ENCODE data around the gene FHL3. TPM values are rescaled to one million over a fixed set of nuclear protein-coding genes. Genes with fewer than 3 reads are reported as not detected.

The FHL3 gene
- total and polyA plus RNA-seq, 2 donors (not counting 1 experiment from before 2014, with no cell fraction given) = 0.15 to 2.2 TPM

DNA sequence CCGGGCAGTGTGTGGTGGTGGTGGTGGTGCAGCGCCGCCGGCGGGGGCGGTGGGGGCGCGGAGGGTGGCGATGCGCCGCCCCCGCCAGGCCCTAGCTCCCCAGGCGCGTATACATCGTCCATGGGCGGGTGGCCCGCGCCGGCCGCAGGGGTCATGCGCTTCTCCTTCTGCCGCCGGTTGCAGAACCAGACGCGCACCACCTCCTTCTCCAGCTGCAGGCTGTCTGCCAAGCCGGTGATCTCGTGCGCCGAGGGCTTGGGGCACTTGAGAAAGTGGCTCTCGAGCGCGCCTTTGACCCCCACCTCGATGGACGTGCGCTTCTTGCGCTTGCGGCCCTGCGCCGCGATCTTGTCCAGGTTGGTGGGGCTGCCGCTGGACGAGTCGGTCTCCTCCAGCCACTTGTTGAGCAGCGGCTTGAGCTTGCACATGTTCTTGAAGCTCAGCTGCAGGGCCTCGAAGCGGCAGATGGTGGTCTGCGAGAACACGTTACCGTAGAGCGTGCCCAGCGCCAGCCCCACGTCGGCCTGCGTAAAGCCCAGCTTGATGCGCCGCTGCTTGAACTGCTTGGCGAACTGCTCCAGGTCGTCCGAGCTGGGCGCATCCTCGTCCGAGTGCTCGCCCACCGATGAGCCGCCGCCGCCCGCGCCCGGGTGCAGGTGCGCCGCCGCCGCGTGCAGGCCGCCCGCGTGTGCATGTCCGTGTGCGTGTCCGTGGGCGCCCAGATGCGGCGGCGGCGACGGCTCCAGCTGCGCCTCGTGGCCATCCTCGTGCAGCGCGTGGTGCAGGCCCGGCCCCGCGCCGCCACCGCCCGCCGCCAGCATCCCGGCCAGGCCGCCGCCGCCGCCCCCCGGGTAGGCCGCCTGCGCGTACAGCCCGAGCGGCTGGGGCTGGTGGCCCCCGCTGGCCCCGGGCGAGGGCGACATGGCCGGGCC, 40.4 kb upstream of the FHL3 start:
- ChIA-PET CTCF (interaction anchor here (0.9 to 1.1 kb wide), 2 partner anchors 16 to 57 kb away, joined by 3 read pairs; no protein-coding TSS in a partner anchor), POLR2A (no interaction called here)
- TF ChIP-seq, protein P1, sequence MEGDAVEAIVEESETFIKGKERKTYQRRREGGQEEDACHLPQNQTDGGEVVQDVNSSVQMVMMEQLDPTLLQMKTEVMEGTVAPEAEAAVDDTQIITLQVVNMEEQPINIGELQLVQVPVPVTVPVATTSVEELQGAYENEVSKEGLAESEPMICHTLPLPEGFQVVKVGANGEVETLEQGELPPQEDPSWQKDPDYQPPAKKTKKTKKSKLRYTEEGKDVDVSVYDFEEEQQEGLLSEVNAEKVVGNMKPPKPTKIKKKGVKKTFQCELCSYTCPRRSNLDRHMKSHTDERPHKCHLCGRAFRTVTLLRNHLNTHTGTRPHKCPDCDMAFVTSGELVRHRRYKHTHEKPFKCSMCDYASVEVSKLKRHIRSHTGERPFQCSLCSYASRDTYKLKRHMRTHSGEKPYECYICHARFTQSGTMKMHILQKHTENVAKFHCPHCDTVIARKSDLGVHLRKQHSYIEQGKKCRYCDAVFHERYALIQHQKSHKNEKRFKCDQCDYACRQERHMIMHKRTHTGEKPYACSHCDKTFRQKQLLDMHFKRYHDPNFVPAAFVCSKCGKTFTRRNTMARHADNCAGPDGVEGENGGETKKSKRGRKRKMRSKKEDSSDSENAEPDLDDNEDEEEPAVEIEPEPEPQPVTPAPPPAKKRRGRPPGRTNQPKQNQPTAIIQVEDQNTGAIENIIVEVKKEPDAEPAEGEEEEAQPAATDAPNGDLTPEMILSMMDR (IDR thresholded peaks at IDR 0.05) = no peak
- peak; percentile 89 for TF ChIP-seq EZH2 (IDR thresholded peaks at IDR 0.05; ENCODE audit: borderline replicate concordance, insufficient read depth, low read depth, low read length, poor library complexity, severe bottlenecking)
- Histone ChIP-seq H3K4me3 (ENCODE audit: control extremely low read depth in 1 of 5, extremely low read depth in 1 of 5, insufficient read depth in 1 of 5, low read depth in 2 of 5, low read length in 4 of 5) (peak overlapping the region in 4 of 5 experiments; percentile 3 to 68 (median 10)), H3K27ac (ENCODE audit: low read length in 2 of 2) (no peak overlapping the region), H3K4me1 (ENCODE audit: control insufficient read depth in 2 of 2, insufficient read depth in 2 of 2, low read length in 2 of 2) (peaks cover 23 to 24% of the 10 kb centered on the region in 2 donors), H3K79me2 (ENCODE audit: control insufficient read depth, insufficient read depth, low read length) (no peaks in the 10 kb centered on the region), H3K27me3 (replicated peaks in 1 of 4; ENCODE audit: control extremely low read depth in 1 of 4, control insufficient read depth in 3 of 4, insufficient read depth in 4 of 4, low read length in 3 of 4) (peaks cover 0 to 57% (median 42%) of the 10 kb centered on the region in 4 experiments), H3K36me3 (replicated peaks in 1 of 2; ENCODE audit: control extremely low read depth in 1 of 2, control insufficient read depth in 1 of 2, extremely low read depth in 1 of 2, insufficient read depth in 2 of 2, low read length in 1 of 2) (no peaks in the 10 kb centered on the region), H3K9me3 (ENCODE audit: control extremely low read depth in 1 of 3, control insufficient read depth in 2 of 3, insufficient read depth in 1 of 3, low read length in 2 of 3) (peaks cover 0 to 21% (median 0%) of the 10 kb centered on the region in 3 donors), H4K20me1 (ENCODE audit: control insufficient read depth, insufficient read depth, low read length, poor library complexity, severe bottlenecking) (no peaks in the 10 kb centered on the region), H3K4me2 (replicated peaks; ENCODE audit: low read depth, low read length, poor library complexity, severe bottlenecking) (peak overlapping the region; percentile 97), H3K9ac (ENCODE audit: low read length) (peak overlapping the region; percentile 49), H2AFZ (ENCODE audit: insufficient read depth, low read depth, low read length, poor library complexity, severe bottlenecking) (peak overlapping the region; percentile 40)
- intact Hi-C loops (cut with micrococcal nuclease) = loop anchor here (2.0 to 5.0 kb wide), 4 partner anchors 33 to 1447 kb away; partner anchors contain the start of genes BMP8A and UTP11
- Mint-ChIP-seq H3K27ac (no peak overlapping the region), H3K27me3 (peaks cover 37% of the 10 kb centered on the region), H3K4me3 (peak overlapping the region; percentile 74), H3K9me3 (ENCODE audit: insufficient read depth) (no peaks in the 10 kb centered on the region), H3K4me1 (peaks cover 18% of the 10 kb centered on the region)
- 4% methylated on average over 104 of the region's 115 CpGs for WGBS (ENCODE audit: insufficient coverage)
- ATAC-seq (ENCODE audit: low read depth) = no peak
- DNase-seq = peak; percentile 66
